Measurements from ENCODE around the gene PLEKHA6. TPM values are rescaled to one million over a fixed set of nuclear protein-coding genes. Genes with fewer than 3 reads are reported as not detected.

Gene PLEKHA6
- total RNA-seq, 6 experiments from 2014 or later, result 16.6 to 31.1 (median 22.1) TPM

DNA sequence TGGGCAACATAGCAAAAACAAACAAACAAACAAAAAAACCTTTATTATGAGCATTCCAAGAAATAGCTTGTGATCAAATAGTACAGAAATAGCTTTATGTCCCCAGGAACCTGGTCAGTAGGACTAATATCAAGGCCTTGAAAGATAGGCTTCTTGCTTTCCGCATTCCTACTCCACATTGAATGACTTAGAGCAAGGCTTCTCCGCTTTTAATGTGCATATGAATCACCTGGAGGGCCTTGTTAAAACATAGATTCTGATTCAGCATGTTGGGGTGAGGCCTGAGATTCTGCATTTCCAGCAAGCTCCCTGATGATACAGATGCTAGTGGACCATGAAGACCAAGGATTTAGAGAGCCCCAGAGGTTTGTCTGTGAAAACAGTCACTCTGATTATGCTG is 17.4 kb downstream of the PLEKHA6 start:
- no peaks in the 10 kb centered on the region for H3K4me1 ChIP-seq
- DNase-seq (no peak), ATAC-seq (no peak)
- intact Hi-C loops (cut with DNase I), result no loop called here
- H3K9me3 ChIP-seq, result no peaks in the 10 kb centered on the region
- TF ChIP-seq, protein P1, sequence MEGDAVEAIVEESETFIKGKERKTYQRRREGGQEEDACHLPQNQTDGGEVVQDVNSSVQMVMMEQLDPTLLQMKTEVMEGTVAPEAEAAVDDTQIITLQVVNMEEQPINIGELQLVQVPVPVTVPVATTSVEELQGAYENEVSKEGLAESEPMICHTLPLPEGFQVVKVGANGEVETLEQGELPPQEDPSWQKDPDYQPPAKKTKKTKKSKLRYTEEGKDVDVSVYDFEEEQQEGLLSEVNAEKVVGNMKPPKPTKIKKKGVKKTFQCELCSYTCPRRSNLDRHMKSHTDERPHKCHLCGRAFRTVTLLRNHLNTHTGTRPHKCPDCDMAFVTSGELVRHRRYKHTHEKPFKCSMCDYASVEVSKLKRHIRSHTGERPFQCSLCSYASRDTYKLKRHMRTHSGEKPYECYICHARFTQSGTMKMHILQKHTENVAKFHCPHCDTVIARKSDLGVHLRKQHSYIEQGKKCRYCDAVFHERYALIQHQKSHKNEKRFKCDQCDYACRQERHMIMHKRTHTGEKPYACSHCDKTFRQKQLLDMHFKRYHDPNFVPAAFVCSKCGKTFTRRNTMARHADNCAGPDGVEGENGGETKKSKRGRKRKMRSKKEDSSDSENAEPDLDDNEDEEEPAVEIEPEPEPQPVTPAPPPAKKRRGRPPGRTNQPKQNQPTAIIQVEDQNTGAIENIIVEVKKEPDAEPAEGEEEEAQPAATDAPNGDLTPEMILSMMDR (IDR thresholded peaks at IDR 0.05), result no peak
- no peak for TF ChIP-seq POLR2A (IDR thresholded peaks at IDR 0.05)
- 85% methylated on average over 2 of the region's 2 CpGs for WGBS (ENCODE audit: insufficient coverage, low coverage, low lambda C conversion rate, missing lambda C conversion rate)
- H3K27me3 ChIP-seq, result no peaks in the 10 kb centered on the region
- H3K27ac ChIP-seq, result no peak overlapping the region
- H3K4me3 ChIP-seq, result no peak overlapping the region
- H3K36me3 ChIP-seq, result no peaks in the 10 kb centered on the region

DNA sequence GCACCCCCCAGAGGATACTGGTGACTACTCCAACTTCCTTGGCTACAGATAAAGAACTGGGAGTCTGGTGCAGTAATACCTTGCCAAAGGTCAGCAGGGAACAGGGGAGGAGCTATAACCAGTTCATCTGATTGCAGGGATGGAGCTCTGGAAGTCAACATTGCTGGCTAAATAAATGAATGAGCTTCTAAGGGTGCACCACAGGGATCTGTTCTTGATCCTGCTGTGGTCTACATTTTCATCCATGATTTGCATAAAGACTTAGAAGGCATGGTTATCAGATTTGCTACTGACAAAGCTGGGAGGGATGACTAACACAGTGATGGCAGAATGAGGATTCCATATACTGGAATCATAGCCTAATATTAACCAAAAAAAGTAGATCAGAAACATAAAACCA is 18.3 kb downstream of the PLEKHA6 start:
- Histone ChIP-seq H3K36me3 (no peaks in the 10 kb centered on the region), H3K4me3 (no peak overlapping the region), H3K4me1 (no peaks in the 10 kb centered on the region), H3K27ac (no peak overlapping the region), H3K27me3 (no peaks in the 10 kb centered on the region), H3K9me3 (no peaks in the 10 kb centered on the region)
- TF ChIP-seq POLR2A (IDR thresholded peaks at IDR 0.05), result no peak
- TF ChIP-seq, protein P1 (IDR thresholded peaks at IDR 0.05), result no peak
- ATAC-seq (peak; percentile 93 to 98 (median 94)), DNase-seq (peak in 1 of 3 donors; percentile 64)
- intact Hi-C loops (cut with DNase I), result no loop called here

DNA sequence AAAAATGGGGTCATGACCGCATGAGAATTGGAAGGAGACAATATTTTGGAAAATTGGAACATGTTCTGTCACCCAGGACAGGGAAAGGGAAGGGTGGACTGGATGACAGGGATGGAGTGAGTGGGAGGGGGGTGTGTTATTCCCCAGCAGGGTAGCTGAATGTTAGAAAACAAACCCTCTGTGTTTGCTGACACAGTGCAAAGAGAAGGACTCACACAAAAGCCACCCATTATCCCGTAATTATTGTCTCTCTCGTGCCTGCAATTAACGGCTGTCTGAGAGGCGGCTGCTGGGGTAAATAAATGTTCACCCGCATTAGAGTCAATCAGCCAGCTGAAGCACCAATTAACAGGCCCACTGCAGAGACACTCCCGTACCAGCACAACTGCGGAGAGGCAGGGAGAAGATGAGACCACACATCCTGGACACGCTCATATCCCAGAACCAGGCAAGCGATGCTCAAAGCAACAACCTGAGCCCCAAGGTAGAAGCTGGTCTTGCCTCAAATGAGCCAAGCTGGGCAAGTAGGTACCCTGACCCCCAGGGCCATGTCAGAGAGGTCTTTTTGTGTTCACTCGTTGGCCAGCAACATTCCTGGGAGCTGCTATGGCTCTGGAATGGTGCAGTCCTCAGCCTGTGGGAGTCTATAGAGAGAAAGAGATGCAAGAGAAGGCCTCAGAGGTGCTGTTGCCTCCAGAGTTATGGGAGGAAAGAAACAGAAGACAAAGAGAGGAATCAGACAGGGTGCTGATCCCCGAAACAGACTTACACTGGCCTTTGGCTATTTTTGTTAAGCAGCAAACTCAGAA is 19.4 kb downstream of the PLEKHA6 start:
- 56% methylated on average over 4 of the region's 12 CpGs for WGBS (ENCODE audit: insufficient coverage, low coverage, low lambda C conversion rate, missing lambda C conversion rate)
- H3K9me3 ChIP-seq, result no peaks in the 10 kb centered on the region
- H3K36me3 ChIP-seq, result no peaks in the 10 kb centered on the region
- intact Hi-C loops (cut with DNase I), result no loop called here
- H3K4me3 ChIP-seq, result no peak overlapping the region
- H3K4me1 ChIP-seq, result no peaks in the 10 kb centered on the region
- H3K27me3 ChIP-seq, result no peaks in the 10 kb centered on the region
- no peak for ATAC-seq
- DNase-seq, result no peak
- TF ChIP-seq, protein P1 (IDR thresholded peaks at IDR 0.05), result no peak
- no peak for TF ChIP-seq POLR2A (IDR thresholded peaks at IDR 0.05)
- no peak overlapping the region for H3K27ac ChIP-seq

DNA sequence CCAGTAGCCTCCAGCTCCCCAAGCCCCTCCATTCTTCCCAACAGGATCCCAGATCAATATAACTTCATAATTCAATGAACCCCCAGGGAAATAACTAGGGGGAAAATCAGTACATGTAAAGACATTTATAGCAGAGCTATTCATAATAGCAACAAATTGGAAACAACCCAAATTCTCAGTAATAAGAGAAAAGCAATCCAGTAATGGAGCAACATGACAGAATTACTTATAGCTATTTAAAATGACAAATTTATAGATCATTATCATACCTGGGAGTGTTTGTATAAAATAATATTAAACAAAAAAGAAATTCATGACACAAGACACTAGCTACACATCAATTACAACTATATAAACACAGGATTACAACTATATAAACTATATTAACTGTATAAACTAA is 20.2 kb downstream of the PLEKHA6 start:
- no peak for TF ChIP-seq POLR2A (IDR thresholded peaks at IDR 0.05)
- TF ChIP-seq, protein P1 (IDR thresholded peaks at IDR 0.05), result no peak
- no peak overlapping the region for H3K27ac ChIP-seq
- ATAC-seq, result no peak

More for the DNA sequence above, 20.2 kb downstream of the PLEKHA6 start:
- no peak for DNase-seq
- no peaks in the 10 kb centered on the region for H3K36me3 ChIP-seq
- no peak overlapping the region for H3K4me3 ChIP-seq
- no peaks in the 10 kb centered on the region for H3K9me3 ChIP-seq
- intact Hi-C loops (cut with DNase I), result no loop called here
- no peaks in the 10 kb centered on the region for H3K4me1 ChIP-seq
- H3K27me3 ChIP-seq, result no peaks in the 10 kb centered on the region

Data from right lobe of liver (tissue), 6 donors.